Urinary bladder (tissue), 4 donors: ENCODE results near the gene SFSWAP. TPM values are rescaled to one million over a fixed set of nuclear protein-coding genes. Genes with fewer than 3 reads are reported as not detected.
"Not testable (repeated sequence)": the region's sequence is repeated elsewhere in the genome, so short reads cannot be mapped to it uniquely, and the experiment has no call there.

Experiments
- DNase-seq: peaks from one replicate; pipeline ENCODE4 v3.0.0-alpha.2; 2015; ENCODE audit errors: extremely low spot score
- H3K27ac ChIP-seq: one replicate; pipeline ENCODE4 v1.5.1; 2013; ENCODE audit warnings: low read depth, mild to moderate bottlenecking, moderate library complexity
- H3K36me3 ChIP-seq: one replicate; pipeline ENCODE4 v1.6.1; 2013; ENCODE audit warnings: mild to moderate bottlenecking, moderate library complexity; ENCODE audit not compliant: insufficient read depth
- H3K4me1 ChIP-seq: one replicate; pipeline ENCODE4 v1.6.1; 2013; ENCODE audit warnings: mild to moderate bottlenecking, moderate library complexity; ENCODE audit not compliant: insufficient read depth
- H3K4me3 ChIP-seq: one replicate; pipeline ENCODE4 v1.5.1; 2013; ENCODE audit warnings: low read depth, low read length
- WGBS: extraction: QIAGEN DNeasy Blood & Tissue Kit; methylation state at CpG from one replicate; pipeline ENCODE4 v1.1.7; 2013; 5-methylcytosine and 5-hydroxymethylcytosine counted together
- polyA plus RNA-seq: library from polyadenylated mRNA; stranded (reverse); fragments of 200-250 nt; gene quantifications from one replicate; pipeline ENCODE4 v1.2.3, GENCODE V29; 2013
- total RNA-seq: library from RNA; depleted of rRNA; stranded (reverse); fragments of >200 nt; gene quantifications from one replicate; pipeline ENCODE4 v1.2.3, GENCODE V29; 2014
- donor health status: healthy with polysubstance abuse.
- donor health status: healthy.

SFSWAP gene
- total and polyA plus RNA-seq, 2 donors: 29.0 to 31.6 TPM

- Histone ChIP-seq H3K36me3 (peaks cover 4% of the 10 kb centered on the region), H3K4me1 (no peaks in the 10 kb centered on the region), H3K4me3 (no peak overlapping the region), H3K27ac (no peak overlapping the region)
- no peak for DNase-seq
- 79% methylated on average over 17 of the region's 17 CpGs for WGBS
Observed at GRCh38 chr12:131775392-131776236, 64.7 kb downstream of the SFSWAP start.

GRCh38 chr12:131776237-131776889, 65.5 kb downstream of the SFSWAP start:
- H3K27ac ChIP-seq: no peak overlapping the region
- H3K4me1 ChIP-seq: no peaks in the 10 kb centered on the region
- no peak overlapping the region for H3K4me3 ChIP-seq
- WGBS: 77% methylated on average over 14 of the region's 14 CpGs
- H3K36me3 ChIP-seq: peaks cover 4% of the 10 kb centered on the region
- no peak for DNase-seq

- H3K4me1 ChIP-seq, H3K36me3 ChIP-seq, H3K27ac ChIP-seq, DNase-seq, H3K4me3 ChIP-seq: not testable (repeated sequence)
- 99% methylated on average over 9 of the region's 9 CpGs for WGBS
Observed at GRCh38 chr12:131777269-131777668, 66.4 kb downstream of the SFSWAP start.

GRCh38 chr12:131779027-131779426, 68.1 kb downstream of the SFSWAP start:
- DNase-seq: no peak
- H3K4me3 ChIP-seq: no peak overlapping the region
- WGBS: 98% methylated on average over 23 of the region's 23 CpGs
- H3K36me3 ChIP-seq: peaks cover 4% of the 10 kb centered on the region
- H3K27ac ChIP-seq: no peak overlapping the region
- no peaks in the 10 kb centered on the region for H3K4me1 ChIP-seq

GRCh38 chr12:131782061-131782460, 71.2 kb downstream of the SFSWAP start:
- H3K4me3 ChIP-seq: no peak overlapping the region
- DNase-seq: no peak
- peaks cover 4% of the 10 kb centered on the region for H3K36me3 ChIP-seq
- no peaks in the 10 kb centered on the region for H3K4me1 ChIP-seq
- WGBS: 91% methylated on average over 2 of the region's 2 CpGs
- no peak overlapping the region for H3K27ac ChIP-seq

- Histone ChIP-seq H3K4me3 (no peak overlapping the region), H3K4me1 (no peaks in the 10 kb centered on the region), H3K36me3 (peaks cover 3% of the 10 kb centered on the region), H3K27ac (no peak overlapping the region)
- WGBS: 23% methylated on average over 10 of the region's 10 CpGs
- no peak for DNase-seq
Observed at GRCh38 chr12:131783915-131784541, 73.1 kb downstream of the SFSWAP start.

GRCh38 chr12:131784909-131785762, 74.2 kb downstream of the SFSWAP start:
- Histone ChIP-seq H3K4me1 (no peaks in the 10 kb centered on the region), H3K27ac (no peak overlapping the region), H3K36me3 (no peaks in the 10 kb centered on the region), H3K4me3 (no peak overlapping the region)
- no peak for DNase-seq
- 83% methylated on average over 30 of the region's 30 CpGs for WGBS

GRCh38 chr12:131785763-131786330, 75.0 kb downstream of the SFSWAP start:
- 94% methylated on average over 15 of the region's 15 CpGs for WGBS

GRCh38 chr12:131786331-131786730, 75.4 kb downstream of the SFSWAP start:
- no peak for DNase-seq
- no peaks in the 10 kb centered on the region for H3K4me1 ChIP-seq
- H3K36me3 ChIP-seq: no peaks in the 10 kb centered on the region
- no peak overlapping the region for H3K27ac ChIP-seq
- no peak overlapping the region for H3K4me3 ChIP-seq
- WGBS: 89% methylated on average over 15 of the region's 15 CpGs

More at GRCh38 chr12:131785763-131786330, 75.0 kb downstream of the SFSWAP start:
- no peak for DNase-seq
- Histone ChIP-seq H3K4me3 (no peak overlapping the region), H3K4me1 (no peaks in the 10 kb centered on the region), H3K36me3 (no peaks in the 10 kb centered on the region), H3K27ac (no peak overlapping the region)

- Histone ChIP-seq H3K4me1 (no peaks in the 10 kb centered on the region), H3K36me3 (no peaks in the 10 kb centered on the region), H3K27ac (no peak overlapping the region), H3K4me3 (no peak overlapping the region)
- WGBS: 91% methylated on average over 17 of the region's 17 CpGs
- DNase-seq: no peak
Observed at GRCh38 chr12:131787143-131787660, 76.3 kb downstream of the SFSWAP start.

- 87% methylated on average over 11 of the region's 11 CpGs for WGBS
- no peaks in the 10 kb centered on the region for H3K36me3 ChIP-seq
- DNase-seq: no peak
Observed at GRCh38 chr12:131788070-131788469, 77.2 kb downstream of the SFSWAP start.

GRCh38 chr12:131789638-131790037, 78.7 kb downstream of the SFSWAP start:
- no peak overlapping the region for H3K27ac ChIP-seq
- WGBS: 90% methylated on average over 12 of the region's 12 CpGs
- H3K4me1 ChIP-seq: no peaks in the 10 kb centered on the region
- no peak overlapping the region for H3K4me3 ChIP-seq
- no peaks in the 10 kb centered on the region for H3K36me3 ChIP-seq
- DNase-seq: no peak

More at GRCh38 chr12:131788070-131788469, 77.2 kb downstream of the SFSWAP start:
- no peak overlapping the region for H3K27ac ChIP-seq
- no peak overlapping the region for H3K4me3 ChIP-seq
- no peaks in the 10 kb centered on the region for H3K4me1 ChIP-seq
